ENCODE data around the gene WDR90. TPM values are rescaled to one million over a fixed set of nuclear protein-coding genes. Genes with fewer than 3 reads are reported as not detected.

WDR90 gene
- total RNA-seq, 4 donors from 2014 or later = 2.9 to 9.8 (median 6.5) TPM

GRCh38 chr16:660459-661183 lies 11.5 kb downstream of the WDR90 start:
- H3K27ac ChIP-seq = peak overlapping the region; percentile 62 to 77 (median 74)
- ATAC-seq = peak; percentile 82 to 91
- in situ Hi-C loops (cut with MboI; ENCODE audit: low sequenced_read_pairs in 4 of 4) = no loop called here

GRCh38 chr16:661184-661821 lies 12.1 kb downstream of the WDR90 start:
- in situ Hi-C loops (cut with MboI; ENCODE audit: low sequenced_read_pairs in 4 of 4) = no loop called here
- H3K27me3 ChIP-seq = no peaks in the 10 kb centered on the region
- intact Hi-C loops (cut with DNase I; ENCODE audit: low total_unique reads) = loop anchor here (1.0 kb wide), 1 partner anchor 24 kb away; no protein-coding TSS in a partner anchor
- H3K27ac ChIP-seq = peak overlapping the region; percentile 51 to 77 (median 67)
- DNase-seq (no peak), ATAC-seq (peak in 1 of 2 donors; percentile 39)
- peak overlapping the region in 2 of 4 donors; percentile 7 to 30 for H3K4me3 ChIP-seq
- peak in 1 of 5 experiments; percentile 28 for TF ChIP-seq CTCF (IDR thresholded peaks at IDR 0.05 in 4 of 5, conservative IDR thresholded peaks at IDR 0.05 in 1 of 5)
- peak in 1 of 2 donors; percentile 1 for TF ChIP-seq POLR2A (IDR thresholded peaks at IDR 0.05)
- no peaks in the 10 kb centered on the region for H3K36me3 ChIP-seq
- H3K9me3 ChIP-seq = no peaks in the 10 kb centered on the region
- peaks cover 0 to 10% of the 10 kb centered on the region in 2 donors for H3K4me1 ChIP-seq

More at GRCh38 chr16:660459-661183, 11.5 kb downstream of the WDR90 start:
- intact Hi-C loops (cut with DNase I; ENCODE audit: low total_unique reads) = loop anchor here (1.0 kb wide), 4 partner anchors 11 to 81 kb away; partner anchors contain the start of genes RAB40C and WDR90
- Histone ChIP-seq H3K36me3 (no peaks in the 10 kb centered on the region), H3K4me1 (peaks cover 0 to 10% of the 10 kb centered on the region in 2 donors), H3K27me3 (no peaks in the 10 kb centered on the region), H3K9me3 (no peaks in the 10 kb centered on the region), H3K4me3 (peak overlapping the region; percentile 11 to 48 (median 36))
- peak; percentile 66 to 87 for DNase-seq
- peak in 1 of 2 donors; percentile 1 for TF ChIP-seq POLR2A (IDR thresholded peaks at IDR 0.05)
- peak; percentile 21 to 78 (median 74) for TF ChIP-seq CTCF (IDR thresholded peaks at IDR 0.05 in 4 of 5, conservative IDR thresholded peaks at IDR 0.05 in 1 of 5)

- ATAC-seq = no peak
- no peak for TF ChIP-seq POLR2A (IDR thresholded peaks at IDR 0.05)
- no peak for TF ChIP-seq CTCF (IDR thresholded peaks at IDR 0.05 in 4 of 5, conservative IDR thresholded peaks at IDR 0.05 in 1 of 5)
- Histone ChIP-seq H3K4me1 (peaks cover 0 to 10% of the 10 kb centered on the region in 2 donors), H3K4me3 (no peak overlapping the region), H3K27ac (no peak overlapping the region), H3K9me3 (no peaks in the 10 kb centered on the region), H3K27me3 (no peaks in the 10 kb centered on the region), H3K36me3 (no peaks in the 10 kb centered on the region)
- in situ Hi-C loops (cut with MboI; ENCODE audit: low sequenced_read_pairs in 4 of 4) = no loop called here
- intact Hi-C loops (cut with DNase I; ENCODE audit: low total_unique reads) = no loop called here
- no peak for DNase-seq
Observed at GRCh38 chr16:662095-662494, 12.9 kb downstream of the WDR90 start.

GRCh38 chr16:662597-662996 lies 13.4 kb downstream of the WDR90 start:
- TF ChIP-seq CTCF (IDR thresholded peaks at IDR 0.05 in 4 of 5, conservative IDR thresholded peaks at IDR 0.05 in 1 of 5) (no peak), POLR2A (IDR thresholded peaks at IDR 0.05) (no peak)
- Histone ChIP-seq H3K27ac (no peak overlapping the region), H3K27me3 (no peaks in the 10 kb centered on the region), H3K36me3 (no peaks in the 10 kb centered on the region), H3K9me3 (no peaks in the 10 kb centered on the region), H3K4me1 (peaks cover 0 to 14% of the 10 kb centered on the region in 2 donors), H3K4me3 (no peak overlapping the region)
- ATAC-seq = no peak
- DNase-seq = no peak
- in situ Hi-C loops (cut with MboI; ENCODE audit: low sequenced_read_pairs in 4 of 4) (no loop called here), intact Hi-C loops (cut with DNase I; ENCODE audit: low total_unique reads) (no loop called here)
